GM19351 (cell line): ENCODE results near the gene CIDEB.

Source experiments
- ATAC-seq: cut with Tn5 transposase; IDR thresholded peaks from one replicate; pipeline ENCODE4 v1.9.1; 2021; ENCODE audit warnings: mild to moderate bottlenecking, moderate library complexity; ENCODE audit not compliant: unreplicated experiment

The CIDEB gene

GRCh38 chr14:24271834-24272263, 35.9 kb downstream of the CIDEB start:
- no peak for ATAC-seq

GRCh38 chr14:24271134-24271833, 36.5 kb downstream of the CIDEB start, which contains the start of gene RABGGTA:
RABGGTA (minus strand) TSS chr14:24271597; CDS start chr14:24271115, 482 bp downstream.
- peak; percentile 78 for ATAC-seq

- no peak for ATAC-seq
Measured at GRCh38 chr14:24270537-24271133, 37.1 kb downstream of the CIDEB start.

- no peak for ATAC-seq
Measured at GRCh38 chr14:24269910-24270536, 37.8 kb downstream of the CIDEB start.

DNA sequence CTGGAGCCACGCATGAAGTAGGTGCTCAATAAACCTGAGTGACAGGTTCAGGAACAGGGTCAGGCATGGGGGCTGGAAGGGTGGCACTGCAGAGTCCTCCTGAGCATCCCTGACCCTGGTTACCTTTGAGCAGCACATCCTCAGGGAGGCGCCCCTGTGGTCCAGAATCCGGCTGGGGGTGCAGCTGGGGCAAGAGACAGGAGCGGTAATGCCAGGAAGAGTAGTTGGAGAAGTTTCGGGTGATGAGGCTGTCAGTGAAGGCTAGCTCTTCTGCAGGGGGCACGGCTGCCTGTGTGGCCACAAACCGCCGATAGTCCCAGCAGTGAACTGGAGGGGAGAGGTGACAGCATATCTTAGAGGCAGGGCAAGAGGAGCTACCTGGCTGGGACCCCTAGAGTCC, 38.4 kb downstream of the CIDEB start:
- no peak for ATAC-seq

GRCh38 chr14:24268225-24268624, 39.6 kb downstream of the CIDEB start:
- no peak for ATAC-seq

DNA sequence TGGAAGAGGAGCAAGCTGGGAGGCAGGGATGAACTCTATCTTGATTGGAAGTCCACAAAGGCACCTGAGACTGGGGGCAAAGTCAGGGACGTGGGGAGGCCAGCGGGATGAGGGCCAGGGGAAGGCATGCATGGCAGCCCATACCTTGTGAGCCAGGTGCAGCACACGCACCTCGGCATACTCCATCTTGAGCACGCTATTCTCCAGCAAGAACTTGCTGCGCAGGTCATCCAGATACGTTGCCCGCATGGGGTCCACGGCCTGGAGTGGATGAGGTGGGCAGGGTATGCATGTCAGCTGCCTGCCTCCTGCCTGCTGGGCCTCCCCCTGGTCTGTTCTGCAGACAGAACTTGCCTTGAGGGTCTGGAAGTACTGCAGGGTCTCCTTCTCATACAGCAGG, 40.3 kb downstream of the CIDEB start:
- no peak for ATAC-seq

- ATAC-seq: no peak
Measured at GRCh38 chr14:24266344-24267244, 41.2 kb downstream of the CIDEB start.

DNA sequence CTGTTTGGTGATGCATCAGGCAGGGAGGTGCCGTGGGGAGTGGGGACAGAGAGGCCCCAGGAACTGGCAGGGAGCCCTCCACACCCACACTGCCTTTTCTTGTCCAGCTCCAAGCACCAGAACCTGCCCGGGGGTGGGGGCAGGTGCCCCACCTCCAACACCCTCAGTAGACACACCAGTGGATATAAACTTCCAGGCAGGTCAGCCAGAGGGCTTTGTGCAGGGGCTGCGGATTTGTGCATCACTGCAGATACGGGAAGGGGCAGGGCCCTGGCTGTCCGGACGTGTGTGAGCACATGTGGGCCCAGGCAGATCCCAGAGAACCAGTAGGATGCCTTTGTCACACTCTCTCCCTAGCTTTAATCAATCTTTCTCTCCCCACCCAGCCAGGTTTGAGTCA, 43.5 kb downstream of the CIDEB start:
- ATAC-seq: no peak

DNA sequence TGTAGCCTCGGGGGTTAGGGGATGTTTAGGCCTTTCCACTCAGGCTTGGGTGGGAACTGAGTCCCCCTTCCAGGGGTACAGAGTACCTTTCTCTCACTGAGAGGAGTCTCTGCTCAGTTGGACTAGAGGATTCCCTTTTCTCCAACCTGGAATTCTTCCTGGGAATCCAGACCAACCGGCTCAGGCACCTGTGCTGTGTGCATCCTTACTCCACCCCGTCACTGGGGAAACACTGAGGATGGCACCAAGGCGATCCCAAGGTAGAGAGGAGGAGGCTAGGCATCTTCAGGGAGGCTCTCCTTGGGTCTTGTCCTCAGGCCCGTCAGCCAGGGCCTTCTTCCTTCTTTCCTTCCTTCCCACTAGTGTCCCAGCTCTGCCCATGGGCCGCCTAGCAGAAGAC, 43.9 kb downstream of the CIDEB start:
- ATAC-seq: no peak

- ATAC-seq: no peak
Measured at GRCh38 chr14:24262821-24263733, 44.7 kb downstream of the CIDEB start, which contains the start of gene TGM1. TGM1 (minus strand) TSS chr14:24263177; CDS start chr14:24262352, 825 bp downstream.

- no peak for ATAC-seq
Measured at GRCh38 chr14:24261969-24262327, 45.8 kb downstream of the CIDEB start.

DNA sequence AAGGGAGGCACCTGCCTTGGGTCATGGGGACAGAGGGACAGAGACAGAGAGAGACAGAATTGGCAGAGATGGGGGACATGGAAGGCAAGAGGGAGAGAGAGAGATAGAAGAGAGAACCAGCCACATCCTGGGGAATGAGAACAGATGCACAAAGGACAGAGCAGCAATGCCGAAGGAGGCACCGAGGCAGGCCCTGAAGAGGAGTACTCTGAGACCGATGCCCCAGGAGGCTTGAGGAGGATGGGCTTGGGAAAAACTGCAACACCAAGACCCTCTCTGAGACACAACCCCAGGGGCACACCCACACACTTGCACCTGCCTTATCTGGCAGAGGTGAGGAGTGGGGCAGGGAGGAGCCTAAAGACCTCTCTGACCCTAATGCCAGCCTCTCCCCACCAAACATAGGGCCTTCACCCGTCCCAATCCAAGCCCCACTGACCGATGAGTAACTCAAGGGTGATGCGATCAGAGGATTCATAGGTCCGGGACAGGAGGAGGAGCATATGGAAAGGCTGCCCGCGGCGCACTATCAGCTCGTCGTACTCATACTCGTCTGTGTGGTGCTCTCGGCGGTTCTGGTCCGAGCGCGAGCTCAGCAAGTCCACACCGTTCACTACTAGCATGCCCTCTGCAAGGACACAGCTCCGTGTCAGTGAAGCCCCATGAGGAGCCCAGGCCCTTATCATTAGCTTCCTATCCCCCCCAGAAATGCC, 46.4 kb downstream of the CIDEB start:
- ATAC-seq: no peak

DNA sequence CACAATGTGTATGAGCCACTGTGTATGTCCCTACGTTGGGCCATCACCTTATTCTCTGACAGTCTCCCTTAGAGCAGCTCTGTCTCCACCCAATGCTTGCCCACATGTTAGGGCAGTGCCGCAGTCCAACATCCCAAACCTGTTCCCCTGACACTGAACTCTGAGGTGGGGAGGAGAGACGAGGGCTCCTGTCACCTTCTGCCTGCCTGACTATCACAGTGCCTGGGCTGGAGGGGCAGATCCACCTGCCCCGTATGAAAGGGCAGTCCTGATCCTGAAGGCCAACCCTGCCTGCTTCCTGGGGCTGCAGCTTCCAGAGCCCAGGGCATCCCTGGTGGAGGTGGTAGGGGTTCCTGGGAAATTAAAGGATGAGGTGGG, 47.0 kb downstream of the CIDEB start:
- ATAC-seq: no peak

DNA sequence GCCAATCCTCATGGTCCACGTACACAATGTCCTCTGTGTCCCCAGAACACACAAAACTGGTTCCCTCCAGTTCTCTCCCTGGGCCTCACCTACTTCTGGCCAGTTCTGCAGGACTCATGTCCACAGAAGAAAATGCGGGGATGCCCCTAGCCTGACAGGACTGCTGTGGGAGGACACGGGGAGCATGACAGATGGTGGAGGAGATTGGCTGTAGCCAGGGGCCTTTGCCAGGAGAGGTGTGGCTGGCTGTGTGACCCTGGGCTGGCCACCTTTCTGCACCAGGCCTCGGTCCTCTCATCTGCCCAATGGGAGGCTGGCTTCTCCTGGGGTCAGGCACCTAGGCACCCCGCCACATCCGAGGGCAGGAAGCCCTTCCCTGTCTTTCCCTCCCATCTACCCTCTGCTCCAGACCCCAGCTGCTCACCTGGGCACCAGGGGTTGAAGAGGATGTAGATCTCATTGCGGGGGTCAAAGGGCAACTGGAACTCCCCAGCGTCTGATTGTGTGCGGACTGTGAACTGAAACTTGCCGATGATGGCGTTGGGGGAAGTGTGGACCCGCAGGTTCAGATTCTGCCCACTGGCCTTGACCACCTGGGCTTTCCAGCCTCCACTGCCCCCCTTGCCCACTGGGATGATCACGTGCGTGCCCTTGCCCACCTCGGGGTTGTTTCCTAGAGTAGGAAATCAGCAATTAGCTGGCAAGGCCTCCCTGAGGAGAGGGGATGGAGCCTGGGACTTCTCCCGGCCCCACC, 47.6 kb downstream of the CIDEB start:
- no peak for ATAC-seq

DNA sequence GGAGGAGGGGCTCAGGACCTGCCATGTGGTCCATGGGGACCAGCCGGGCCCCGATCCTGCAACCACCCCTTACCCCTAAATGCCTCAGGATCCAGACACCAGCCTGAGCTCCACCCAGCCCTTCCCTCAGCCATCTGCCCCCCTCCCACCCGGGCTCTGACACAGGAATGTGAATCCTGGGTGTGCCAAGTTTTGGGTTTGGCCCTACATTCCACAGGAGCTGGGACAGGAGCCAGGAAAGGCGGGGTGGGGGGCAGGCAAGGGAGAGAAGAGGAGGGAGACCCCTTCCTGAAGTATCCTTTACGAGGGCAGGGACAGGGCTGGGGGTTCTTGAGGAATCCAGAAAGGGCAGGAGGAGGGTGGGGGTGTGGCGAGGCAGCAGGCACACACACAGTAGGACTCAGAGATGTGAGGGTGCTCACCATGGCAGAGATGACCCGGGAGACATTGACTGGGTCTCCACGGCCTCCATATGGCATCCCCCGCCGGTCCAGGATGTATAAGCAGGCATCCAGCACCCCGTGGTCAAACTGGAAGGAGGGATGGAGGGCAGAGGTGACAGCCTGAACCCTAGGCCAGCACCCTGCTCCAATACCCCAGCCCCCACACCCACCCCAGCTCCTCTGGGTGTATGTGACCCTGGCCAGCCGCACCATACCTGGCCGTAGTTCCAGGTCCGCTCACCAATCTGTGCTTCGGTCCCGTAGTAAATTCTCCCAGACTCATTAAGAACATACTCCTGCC, 48.3 kb downstream of the CIDEB start:
- ATAC-seq: no peak

GRCh38 chr14:24258548-24259265, 49.1 kb downstream of the CIDEB start:
- no peak for ATAC-seq
